Neural cell (in vitro differentiated cells): ENCODE data around the gene ZFAND4.

ENCODE experiments used
- CTCF ChIP-seq: fragments of 450-650 bp; IDR thresholded peaks from 2 replicates; pipeline ENCODE4 v1.5.1; 2014; ENCODE audit warnings: antibody characterized with exemption, mild to moderate bottlenecking, moderate library complexity; ENCODE audit not compliant: poor library complexity, severe bottlenecking
- MXI1 ChIP-seq: fragments of 450-650 bp; conservative IDR thresholded peaks from 2 replicates; pipeline ENCODE4 v1.6.1; 2014; ENCODE audit warnings: antibody characterized with exemption, mild to moderate bottlenecking; ENCODE audit not compliant: poor library complexity, severe bottlenecking
- REST ChIP-seq: IDR thresholded peaks from 2 replicates; pipeline ENCODE4 v1.6.1; 2012; ENCODE audit warnings: borderline replicate concordance

GRCh38 chr10:45569471-45569870 lies 103.1 kb downstream of the ZFAND4 start:
- TF ChIP-seq CTCF (no peak), MXI1 (no peak), REST (no peak)
